Large intestine (tissue), 3 donors: ENCODE results near the gene HARS2. TPM values are rescaled to one million over a fixed set of nuclear protein-coding genes. Genes with fewer than 3 reads are reported as not detected.
"Not testable (repeated sequence)": the region's sequence is repeated elsewhere in the genome, so short reads cannot be mapped to it uniquely, and the experiment has no call there.

Source experiments
- DNase-seq, 2 donors: peaks; one replicate each; pipeline versions ENCODE4 v3.0.0 to v3.0.0-alpha.2; 2013
- H3K27ac ChIP-seq: one replicate; pipeline ENCODE4 v1.5.1; 2013; ENCODE audit warnings: low read length
- H3K27me3 ChIP-seq: 2 replicates; pipeline ENCODE4 v1.6.1; 2013; ENCODE audit warnings: low read length; ENCODE audit not compliant: control insufficient read depth, insufficient read depth
- H3K36me3 ChIP-seq: 2 replicates; pipeline ENCODE4 v1.6.1; 2013; ENCODE audit warnings: low read length; ENCODE audit not compliant: control insufficient read depth, insufficient read depth
- H3K4me1 ChIP-seq: one replicate; pipeline ENCODE4 v1.6.1; 2013; ENCODE audit warnings: low read length; ENCODE audit not compliant: control insufficient read depth, insufficient read depth
- H3K4me3 ChIP-seq: one replicate; pipeline ENCODE4 v1.5.1; 2013; ENCODE audit warnings: low read length
- H3K9me3 ChIP-seq: one replicate; pipeline ENCODE4 v1.6.1; 2013; ENCODE audit warnings: mild to moderate bottlenecking, low read depth, low read length, moderate library complexity; ENCODE audit not compliant: control insufficient read depth
- WGBS: methylation state at CpG from one replicate; pipeline ENCODE4 v1.1.5; 2013; ENCODE audit warnings: low lambda C conversion rate; ENCODE audit not compliant: insufficient coverage; 5-methylcytosine and 5-hydroxymethylcytosine counted together
- polyA plus RNA-seq: library from polyadenylated mRNA; unstranded; fragments of 120-200 nt; gene quantifications from one replicate; pipeline ENCODE4 v1.2.1, GENCODE V29; 2013

The HARS2 gene
- polyA plus RNA-seq, 1 donor, result 39.2 TPM

- not testable (repeated sequence) for DNase-seq, H3K4me3 ChIP-seq, H3K27me3 ChIP-seq, H3K4me1 ChIP-seq, H3K36me3 ChIP-seq, H3K27ac ChIP-seq, H3K9me3 ChIP-seq
- WGBS, result no CpG with 5 or more reads among the region's 5 CpGs
These were observed 30.1 kb downstream of the HARS2 start for GRCh38 chr5:140721395-140721794.

- Histone ChIP-seq H3K36me3 (no peaks in the 10 kb centered on the region), H3K27ac (no peak overlapping the region), H3K9me3 (no peaks in the 10 kb centered on the region), H3K27me3 (peaks cover 2% of the 10 kb centered on the region), H3K4me1 (no peaks in the 10 kb centered on the region), H3K4me3 (peak overlapping the region; percentile 12)
- peak; percentile 51 to 76 for DNase-seq
- no CpG with 5 or more reads among the region's 23 CpGs for WGBS
These were observed 34.7 kb downstream of the HARS2 start for GRCh38 chr5:140725799-140726471.

GRCh38 chr5:140733098-140733497 lies 41.8 kb downstream of the HARS2 start:
- Histone ChIP-seq H3K9me3 (no peaks in the 10 kb centered on the region), H3K4me1 (no peaks in the 10 kb centered on the region), H3K36me3 (no peaks in the 10 kb centered on the region), H3K4me3 (no peak overlapping the region), H3K27ac (no peak overlapping the region), H3K27me3 (peaks cover 2% of the 10 kb centered on the region)
- 62% methylated on average over 2 of the region's 4 CpGs for WGBS
- no peak for DNase-seq

- WGBS, result 72% methylated on average over 2 of the region's 7 CpGs
- H3K27me3 ChIP-seq, result peaks cover 2% of the 10 kb centered on the region
- H3K27ac ChIP-seq, result no peak overlapping the region
- H3K4me3 ChIP-seq, result no peak overlapping the region
- DNase-seq, result no peak
- H3K4me1 ChIP-seq, result no peaks in the 10 kb centered on the region
- no peaks in the 10 kb centered on the region for H3K36me3 ChIP-seq
- no peaks in the 10 kb centered on the region for H3K9me3 ChIP-seq
These were observed 43.1 kb downstream of the HARS2 start for GRCh38 chr5:140734354-140734753.

GRCh38 chr5:140737486-140737885 lies 46.2 kb downstream of the HARS2 start:
- Histone ChIP-seq H3K4me3 (no peak overlapping the region), H3K36me3 (no peaks in the 10 kb centered on the region), H3K27ac (no peak overlapping the region), H3K4me1 (no peaks in the 10 kb centered on the region), H3K9me3 (no peaks in the 10 kb centered on the region), H3K27me3 (no peaks in the 10 kb centered on the region)
- 80% methylated on average over 1 of the region's 1 CpG for WGBS
- DNase-seq, result no peak

GRCh38 chr5:140741967-140742366 lies 50.7 kb downstream of the HARS2 start:
- no peaks in the 10 kb centered on the region for H3K27me3 ChIP-seq
- DNase-seq, result no peak
- no CpG with 5 or more reads among the region's 1 CpG for WGBS
- H3K4me1 ChIP-seq, result no peaks in the 10 kb centered on the region
- no peaks in the 10 kb centered on the region for H3K9me3 ChIP-seq
- H3K36me3 ChIP-seq, result no peaks in the 10 kb centered on the region
- no peak overlapping the region for H3K4me3 ChIP-seq
- no peak overlapping the region for H3K27ac ChIP-seq

Other genes starting within 250 kb of the HARS2 start
- 14.7 TPM for gene EIF4EBP3, start 143.8 kb upstream of the HARS2 start, polyA plus RNA-seq
- gene SRA1, start 134.0 kb upstream of the HARS2 start, polyA plus RNA-seq, result 21.7 TPM
- gene APBB3, start 126.9 kb upstream of the HARS2 start, polyA plus RNA-seq, result 27.2 TPM
- gene SLC35A4, start 126.6 kb upstream of the HARS2 start, polyA plus RNA-seq, result 62.5 TPM
- gene CD14, start 58.3 kb upstream of the HARS2 start, polyA plus RNA-seq, result 13.2 TPM
- 15.3 TPM for gene TMCO6, start 52.0 kb upstream of the HARS2 start, polyA plus RNA-seq
- 77.8 TPM for gene NDUFA2, start 43.8 kb upstream of the HARS2 start, polyA plus RNA-seq
- gene IK, start 43.6 kb upstream of the HARS2 start, polyA plus RNA-seq, result 104 TPM
- gene WDR55, start 26.6 kb upstream of the HARS2 start, polyA plus RNA-seq, result 19.9 TPM
- 0.22 TPM for gene DND1, start 17.9 kb upstream of the HARS2 start, polyA plus RNA-seq
- gene HARS1, start 85 bp upstream of the HARS2 start, polyA plus RNA-seq, result 55.4 TPM
- gene ZMAT2, start 9.0 kb downstream of the HARS2 start, polyA plus RNA-seq, result 78.7 TPM
- gene PCDHA1, start 94.7 kb downstream of the HARS2 start, polyA plus RNA-seq, result 0.55 TPM
- gene PCDHA2, start 103.4 kb downstream of the HARS2 start, polyA plus RNA-seq, result 0.81 TPM
- gene PCDHA3, start 109.6 kb downstream of the HARS2 start, polyA plus RNA-seq, result 0.85 TPM
- 1.3 TPM for gene PCDHA4, start 115.6 kb downstream of the HARS2 start, polyA plus RNA-seq
- 0.46 TPM for gene PCDHA5, start 130.2 kb downstream of the HARS2 start, polyA plus RNA-seq
- gene PCDHA6, start 136.5 kb downstream of the HARS2 start, polyA plus RNA-seq, result 0.85 TPM
- gene PCDHA7, start 142.8 kb downstream of the HARS2 start, polyA plus RNA-seq, result 0.31 TPM
- 0.43 TPM for gene PCDHA8, start 149.7 kb downstream of the HARS2 start, polyA plus RNA-seq
- 0.24 TPM for gene PCDHA9, start 156.9 kb downstream of the HARS2 start, polyA plus RNA-seq
- 1.1 TPM for gene PCDHA10, start 164.4 kb downstream of the HARS2 start, polyA plus RNA-seq
- 1.3 TPM for gene PCDHA11, start 177.5 kb downstream of the HARS2 start, polyA plus RNA-seq
- gene PCDHA12, start 183.9 kb downstream of the HARS2 start, polyA plus RNA-seq, result 0.48 TPM
- 0.72 TPM for gene PCDHA13, start 190.7 kb downstream of the HARS2 start, polyA plus RNA-seq
- gene PCDHAC1, start 234.8 kb downstream of the HARS2 start, polyA plus RNA-seq, result 1.2 TPM